MM.1S (cell line): ENCODE results near the gene KRTAP4-8.

ENCODE experiments used
- DNase-seq: peaks from one replicate; pipeline ENCODE4 v3.0.0-alpha.2; 2015
- H2AFZ ChIP-seq: fragments of 300-600 bp; sonication (generic); 2 replicates; pipeline ENCODE4 v1.6.0; 2016; ENCODE audit warnings: antibody characterized with exemption, low read length
- H3F3A ChIP-seq: fragments of 300-600 bp; sonication (generic); 2 replicates; pipeline ENCODE4 v1.6.1; 2016; ENCODE audit warnings: mild to moderate bottlenecking, antibody characterized with exemption, low read length, moderate library complexity, mixed read lengths; ENCODE audit not compliant: insufficient read depth
- H3K27ac ChIP-seq: fragments of 300-600 bp; sonication (generic); 2 replicates; pipeline ENCODE4 v1.5.1; 2016; ENCODE audit warnings: mild to moderate bottlenecking, low read length
- H3K27me3 ChIP-seq: fragments of 300-600 bp; sonication (generic); replicated peaks from 2 replicates; pipeline ENCODE4 v1.6.0; 2016; ENCODE audit warnings: low read length; ENCODE audit not compliant: insufficient read depth
- H3K36me3 ChIP-seq: fragments of 300-600 bp; sonication (generic); replicated peaks from 2 replicates; pipeline ENCODE4 v1.6.1; 2016; ENCODE audit warnings: mild to moderate bottlenecking, low read length, mixed read lengths; ENCODE audit not compliant: insufficient read depth
- H3K4me1 ChIP-seq: fragments of 300-600 bp; sonication (generic); 2 replicates; pipeline ENCODE4 v1.6.1; 2016; ENCODE audit warnings: low read length, mixed read lengths
- H3K4me2 ChIP-seq: fragments of 300-600 bp; sonication (generic); 2 replicates; pipeline ENCODE4 v1.6.0; 2016; ENCODE audit warnings: low read depth, low read length
- H3K4me3 ChIP-seq: fragments of 300-600 bp; sonication (generic); 2 replicates; pipeline ENCODE4 v1.5.1; 2016; ENCODE audit warnings: low read length, mixed read lengths
- H3K79me2 ChIP-seq: fragments of 300-600 bp; sonication (generic); 2 replicates; pipeline ENCODE4 v1.6.1; 2016; ENCODE audit warnings: mixed run types, low read length, mixed read lengths
- H3K9ac ChIP-seq: fragments of 300-600 bp; sonication (generic); 2 replicates; pipeline ENCODE4 v1.6.1; 2016; ENCODE audit warnings: low read length, mixed read lengths
- H3K9me2 ChIP-seq: fragments of 300-600 bp; sonication (generic); replicated peaks from 2 replicates; pipeline ENCODE4 v1.6.1; 2016; ENCODE audit warnings: mild to moderate bottlenecking, low read length, mixed read lengths; ENCODE audit not compliant: insufficient read depth
- H3K9me3 ChIP-seq: fragments of 300-600 bp; sonication (generic); replicated peaks from 2 replicates; pipeline ENCODE4 v1.6.1; 2016; ENCODE audit warnings: mild to moderate bottlenecking, low read length, mixed read lengths; ENCODE audit not compliant: insufficient read depth
- H4K20me1 ChIP-seq: fragments of 300-600 bp; sonication (generic); 2 replicates; pipeline ENCODE4 v1.6.1; 2016; ENCODE audit warnings: mild to moderate bottlenecking, low read length, moderate library complexity, mixed read lengths; ENCODE audit not compliant: insufficient read depth
- EZH2 ChIP-seq: fragments of 300-600 bp; sonication (generic); optimal IDR thresholded peaks from 2 replicates; pipeline ENCODE3; 2017; ENCODE audit warnings: low read depth, mild to moderate bottlenecking, antibody characterized with exemption, low read length, mixed read lengths
- EZH2phosphoT487 ChIP-seq: fragments of 300-600 bp; sonication (generic); IDR thresholded peaks from 2 replicates; pipeline ENCODE4 v1.6.1; 2018; ENCODE audit warnings: antibody characterized with exemption, low read length
- TF ChIP-seq, protein P1 (sequence below): fragments of 300-600 bp; sonication (generic); IDR thresholded peaks from 2 replicates; pipeline ENCODE4 v1.5.1; 2016; ENCODE audit warnings: antibody characterized with exemption, low read length, mixed read lengths

The KRTAP4-8 gene

DNA sequence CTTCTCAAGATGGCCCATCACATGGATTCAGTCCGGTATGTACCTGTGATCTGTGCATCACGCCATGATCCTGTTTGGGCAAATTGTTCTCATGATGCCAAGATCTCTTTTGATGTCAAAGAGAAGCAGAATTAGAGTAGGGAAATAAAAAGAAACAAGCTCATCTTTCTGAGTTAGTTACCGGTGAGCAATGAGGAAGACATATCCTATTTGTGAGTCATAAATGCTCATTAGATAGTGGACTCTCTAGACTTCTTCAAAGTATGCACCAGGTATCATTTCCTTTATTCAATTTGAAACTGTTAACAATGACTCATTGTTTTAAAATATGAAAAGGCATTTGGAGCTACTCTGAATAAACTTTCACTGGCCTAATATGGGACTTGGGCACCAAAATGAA, 34.0 kb upstream of the KRTAP4-8 start:
- H3K27ac ChIP-seq: no peak overlapping the region
- H4K20me1 ChIP-seq: no peaks in the 10 kb centered on the region
- no peak overlapping the region for H3K9ac ChIP-seq
- TF ChIP-seq EZH2phosphoT487 (no peak), EZH2 (no peak)
- TF ChIP-seq, protein P1, sequence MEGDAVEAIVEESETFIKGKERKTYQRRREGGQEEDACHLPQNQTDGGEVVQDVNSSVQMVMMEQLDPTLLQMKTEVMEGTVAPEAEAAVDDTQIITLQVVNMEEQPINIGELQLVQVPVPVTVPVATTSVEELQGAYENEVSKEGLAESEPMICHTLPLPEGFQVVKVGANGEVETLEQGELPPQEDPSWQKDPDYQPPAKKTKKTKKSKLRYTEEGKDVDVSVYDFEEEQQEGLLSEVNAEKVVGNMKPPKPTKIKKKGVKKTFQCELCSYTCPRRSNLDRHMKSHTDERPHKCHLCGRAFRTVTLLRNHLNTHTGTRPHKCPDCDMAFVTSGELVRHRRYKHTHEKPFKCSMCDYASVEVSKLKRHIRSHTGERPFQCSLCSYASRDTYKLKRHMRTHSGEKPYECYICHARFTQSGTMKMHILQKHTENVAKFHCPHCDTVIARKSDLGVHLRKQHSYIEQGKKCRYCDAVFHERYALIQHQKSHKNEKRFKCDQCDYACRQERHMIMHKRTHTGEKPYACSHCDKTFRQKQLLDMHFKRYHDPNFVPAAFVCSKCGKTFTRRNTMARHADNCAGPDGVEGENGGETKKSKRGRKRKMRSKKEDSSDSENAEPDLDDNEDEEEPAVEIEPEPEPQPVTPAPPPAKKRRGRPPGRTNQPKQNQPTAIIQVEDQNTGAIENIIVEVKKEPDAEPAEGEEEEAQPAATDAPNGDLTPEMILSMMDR: no peak
- H3F3A ChIP-seq: no peaks in the 10 kb centered on the region
- H3K4me2 ChIP-seq: no peak overlapping the region
- H3K27me3 ChIP-seq: no peaks in the 10 kb centered on the region
- no peaks in the 10 kb centered on the region for H3K79me2 ChIP-seq
- no peak for DNase-seq
- no peaks in the 10 kb centered on the region for H3K36me3 ChIP-seq
- no peaks in the 10 kb centered on the region for H3K9me2 ChIP-seq
- H3K4me3 ChIP-seq: no peak overlapping the region
- H3K4me1 ChIP-seq: no peaks in the 10 kb centered on the region
- H3K9me3 ChIP-seq: no peaks in the 10 kb centered on the region
- H2AFZ ChIP-seq: no peak overlapping the region

DNA sequence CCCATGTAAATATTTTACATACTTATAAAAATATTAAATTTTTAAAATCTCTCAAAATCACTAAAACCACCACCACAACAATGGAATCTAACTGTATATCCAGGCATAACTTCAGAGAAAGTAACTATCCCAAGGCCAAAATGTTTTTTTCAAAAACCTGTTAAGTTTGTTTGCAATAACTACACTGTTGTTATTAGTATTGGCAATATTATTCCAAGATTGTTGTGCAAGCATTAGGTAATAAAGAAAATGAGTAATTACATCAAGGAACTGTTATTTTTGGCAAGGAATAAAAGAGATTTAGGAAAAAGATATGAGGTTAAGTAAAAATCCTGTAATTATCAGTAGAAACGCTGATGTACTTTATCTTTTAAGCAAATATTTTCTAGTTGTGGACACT, 29.4 kb upstream of the KRTAP4-8 start:
- Histone ChIP-seq H3K9me3 (no peaks in the 10 kb centered on the region), H2AFZ (no peak overlapping the region), H3K4me1 (no peaks in the 10 kb centered on the region), H3K9me2 (no peaks in the 10 kb centered on the region), H3K4me2 (no peak overlapping the region), H3F3A (no peaks in the 10 kb centered on the region), H3K9ac (no peak overlapping the region), H3K27ac (no peak overlapping the region), H3K79me2 (no peaks in the 10 kb centered on the region), H3K27me3 (no peaks in the 10 kb centered on the region), H3K4me3 (no peak overlapping the region), H3K36me3 (no peaks in the 10 kb centered on the region), H4K20me1 (no peaks in the 10 kb centered on the region)
- TF ChIP-seq, protein P1: no peak
- no peak for TF ChIP-seq EZH2
- TF ChIP-seq EZH2phosphoT487: no peak
- no peak for DNase-seq

DNA sequence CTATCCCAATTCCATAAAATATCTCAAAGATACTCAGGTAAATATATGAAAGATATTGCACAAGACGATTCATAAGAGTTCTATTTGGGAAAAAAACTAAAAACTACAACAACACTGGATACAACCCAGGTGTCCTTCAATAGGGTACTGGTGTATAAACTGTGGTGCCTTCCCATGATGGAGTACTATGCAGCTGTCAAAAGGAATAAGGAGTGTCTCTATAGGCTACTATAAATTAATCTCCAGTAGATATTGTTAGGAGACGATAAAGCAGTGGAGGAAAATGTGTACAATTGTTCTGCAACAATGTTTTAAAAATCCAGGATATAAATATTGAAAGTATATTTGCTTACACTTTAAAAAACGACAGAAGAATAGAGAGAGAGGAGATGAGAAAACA, 28.5 kb upstream of the KRTAP4-8 start:
- H3K4me2 ChIP-seq: no peak overlapping the region

More for the DNA sequence above, 28.5 kb upstream of the KRTAP4-8 start:
- H3F3A ChIP-seq: no peaks in the 10 kb centered on the region
- no peaks in the 10 kb centered on the region for H3K36me3 ChIP-seq
- H3K9ac ChIP-seq: no peak overlapping the region
- no peaks in the 10 kb centered on the region for H3K4me1 ChIP-seq
- H3K27me3 ChIP-seq: no peaks in the 10 kb centered on the region
- H2AFZ ChIP-seq: no peak overlapping the region
- no peak overlapping the region for H3K27ac ChIP-seq
- H3K9me2 ChIP-seq: no peaks in the 10 kb centered on the region
- TF ChIP-seq, protein P1: no peak
- TF ChIP-seq EZH2phosphoT487: no peak
- no peak for TF ChIP-seq EZH2
- no peaks in the 10 kb centered on the region for H3K79me2 ChIP-seq
- DNase-seq: no peak
- H3K9me3 ChIP-seq: no peaks in the 10 kb centered on the region
- no peaks in the 10 kb centered on the region for H4K20me1 ChIP-seq
- H3K4me3 ChIP-seq: no peak overlapping the region
